DOHH2 (cell line): ENCODE measurements around the gene IGF1R.

ENCODE experiments used
- CTCF ChIP-seq: fragments of 200-600 bp; sonication (generic); IDR thresholded peaks from one replicate; pipeline ENCODE4 v1.5.1; 2014; ENCODE audit warnings: antibody characterized with exemption, mild to moderate bottlenecking, low read depth, low read length; ENCODE audit not compliant: poor library complexity, severe bottlenecking
- EZH2phosphoT487 ChIP-seq: fragments of 200-600 bp; sonication (generic); IDR thresholded peaks from 2 replicates; pipeline ENCODE4 v1.6.1; 2017; ENCODE audit warnings: borderline replicate concordance, mild to moderate bottlenecking, antibody characterized with exemption, low read length, moderate library complexity, mixed read lengths

- TF ChIP-seq CTCF (no peak), EZH2phosphoT487 (no peak)
Observed at GRCh38 chr15:98804057-98804380, 155.7 kb downstream of the IGF1R start.
